Uterus (tissue), 2 donors: ENCODE measurements around the gene GLS.

Source experiments
- CTCF ChIP-seq, 4 experiments: fragments of 200-600 bp in 2 of 4; fragments of 450-650 bp in 2 of 4; sonication (generic) in 2 of 4; IDR thresholded peaks; one replicate each; pipeline ENCODE4 v1.5.1; 2016 to 2019; ENCODE audit warnings: antibody characterized with exemption in 4 of 4, mild to moderate bottlenecking in 2 of 4, moderate library complexity in 1 of 4
- POLR2A ChIP-seq, 2 donors: fragments of 450-650 bp; IDR thresholded peaks; one replicate each; pipeline ENCODE4 v1.6.1; 2016; ENCODE audit warnings: antibody characterized with exemption in 2 of 2, mild to moderate bottlenecking in 1 of 2, moderate library complexity in 1 of 2

- TF ChIP-seq CTCF (IDR thresholded peaks at IDR 0.05) (no peak), POLR2A (IDR thresholded peaks at IDR 0.05) (no peak)
Measured at GRCh38 chr2:190909680-190910079, 29.1 kb downstream of the GLS start.
